HuH-7 (cell line): ENCODE results near the gene KCNT1.

Source experiments
- DNase-seq: peaks from one replicate; pipeline ENCODE4 v3.0.0; 2011; ENCODE audit warnings: low spot score

KCNT1 gene

DNA sequence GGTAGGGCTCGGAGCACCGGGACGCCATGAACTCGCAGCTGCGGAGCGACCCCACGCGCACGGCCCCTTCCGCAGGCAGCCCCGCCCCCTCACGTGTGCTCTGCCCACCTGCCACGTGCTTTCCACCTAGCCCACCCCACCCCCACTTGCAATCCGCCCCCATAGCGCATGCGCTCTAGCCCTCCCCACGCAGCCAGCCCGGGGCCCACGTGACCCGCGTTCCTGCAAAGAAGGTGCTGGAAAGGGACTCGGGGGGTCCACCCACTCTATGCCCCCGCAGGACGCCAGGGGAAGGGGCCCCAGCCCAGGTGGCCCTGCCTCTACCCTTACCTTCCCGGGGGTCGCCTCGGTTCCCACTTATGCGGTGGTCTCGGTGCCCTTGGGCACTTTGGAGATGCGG is 2.5 kb upstream of the KCNT1 start, which contains the start of gene SOHLH1:
Gene SOHLH1, minus strand, starts transcription at position 42 of the 400 bp plus-strand sequence. Its CDS starts 14 bp downstream, at position 28.
- DNase-seq: no peak

DNA sequence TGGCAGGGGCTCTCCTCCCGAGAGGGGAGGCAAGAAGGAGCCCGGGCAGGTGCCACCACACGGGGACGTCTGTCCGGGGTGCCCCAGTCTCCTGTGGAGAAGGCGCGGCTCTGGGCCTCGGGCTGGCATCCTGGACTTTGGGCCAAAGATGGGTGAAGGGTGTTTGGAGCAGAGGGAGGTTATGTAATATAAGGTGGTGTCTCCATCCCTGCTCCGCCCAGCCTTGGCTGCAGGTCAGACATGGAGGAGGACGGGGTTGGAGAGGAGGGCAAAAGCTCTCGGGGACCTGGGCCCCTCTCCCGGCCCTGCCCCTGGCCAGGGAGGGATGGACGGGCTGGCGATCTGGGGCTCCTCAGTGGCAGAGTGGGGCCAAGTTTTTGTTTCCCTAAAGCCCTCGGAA is 1.5 kb upstream of the KCNT1 start:
- no peak for DNase-seq

DNA sequence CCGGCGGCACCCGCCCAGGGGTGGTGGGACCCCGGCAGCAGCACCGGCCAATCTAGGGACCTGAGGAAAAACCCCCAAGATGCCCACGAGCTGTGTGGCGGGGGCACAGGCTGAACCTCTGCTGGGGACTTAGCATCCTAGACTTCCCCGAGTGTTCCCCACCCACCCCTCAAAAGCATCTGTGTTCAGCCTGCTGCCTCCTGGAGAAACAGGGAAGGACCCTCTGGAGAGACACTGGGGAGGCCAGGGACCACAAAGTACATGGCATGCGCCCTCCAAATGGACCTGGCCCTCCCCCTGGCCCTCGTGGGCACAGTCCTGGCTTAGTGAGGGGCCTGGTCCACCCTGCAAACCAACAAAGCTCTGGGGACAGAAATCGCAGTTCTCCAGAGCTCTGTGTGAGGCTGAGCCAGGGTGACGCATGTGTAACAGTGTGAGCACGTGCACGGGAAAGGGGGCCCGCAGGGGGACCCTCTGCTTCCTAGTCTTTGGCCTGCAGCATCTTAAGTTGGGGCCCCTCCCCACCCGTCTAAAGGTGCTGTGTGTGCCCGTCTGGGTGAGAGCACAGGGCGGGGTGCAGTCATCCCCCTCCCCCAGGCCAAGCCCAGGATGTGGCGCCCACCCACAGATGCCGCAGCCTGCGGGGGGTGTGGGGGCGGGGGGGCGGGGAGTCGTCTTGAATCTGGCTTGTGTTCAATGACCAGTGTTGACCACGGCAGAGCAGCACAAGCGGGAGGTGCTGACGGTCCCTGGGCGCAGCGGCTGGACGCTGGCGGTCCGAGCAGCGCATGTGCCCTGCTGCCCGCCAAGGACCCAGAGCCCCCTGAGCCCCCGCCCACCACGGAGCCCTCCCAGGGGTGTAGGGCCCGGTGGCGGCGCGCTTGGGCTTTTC is 672 bp upstream of the KCNT1 start:
- DNase-seq: no peak

DNA sequence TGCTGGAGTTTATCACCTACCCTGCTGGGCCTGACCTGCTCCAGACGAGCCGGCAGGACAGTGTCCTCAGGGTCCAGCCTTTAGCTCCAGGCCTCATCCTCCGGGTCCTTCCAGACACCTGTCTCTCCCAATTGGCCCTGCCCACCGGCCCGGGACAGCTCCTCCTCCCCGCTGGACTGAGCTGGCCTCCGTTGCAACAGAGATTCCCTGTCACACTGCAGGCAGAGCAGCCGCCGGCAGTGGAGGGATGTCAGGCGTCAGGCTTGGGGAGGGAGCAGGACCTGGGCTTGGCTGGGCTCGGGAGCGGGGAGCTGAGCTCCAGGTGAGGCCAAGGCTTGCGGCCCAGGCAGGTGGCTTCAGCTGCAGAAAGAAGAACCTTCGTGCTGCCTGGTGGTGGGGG is 1.7 kb downstream of the KCNT1 start:
- DNase-seq: no peak

DNA sequence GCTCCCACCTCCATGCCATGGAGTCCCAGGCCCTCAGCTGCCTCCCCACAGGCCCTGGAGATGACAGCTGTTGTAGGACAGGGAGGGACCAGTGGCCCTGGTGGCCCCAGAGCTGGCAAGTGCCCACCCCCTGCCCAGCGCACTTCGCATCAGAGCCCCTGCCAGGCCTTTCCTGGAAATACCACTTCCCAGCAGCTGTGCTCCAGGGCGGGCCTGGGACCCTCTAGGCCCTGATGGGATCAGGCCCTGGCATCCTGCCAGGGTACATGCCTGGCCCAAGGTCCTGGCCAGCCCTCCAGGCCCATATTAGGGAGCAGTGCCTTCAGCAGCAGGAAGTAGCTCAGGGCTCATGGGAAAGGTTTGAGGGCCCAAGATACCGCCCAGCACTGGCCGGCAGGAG is 2.5 kb downstream of the KCNT1 start:
- no peak for DNase-seq

DNA sequence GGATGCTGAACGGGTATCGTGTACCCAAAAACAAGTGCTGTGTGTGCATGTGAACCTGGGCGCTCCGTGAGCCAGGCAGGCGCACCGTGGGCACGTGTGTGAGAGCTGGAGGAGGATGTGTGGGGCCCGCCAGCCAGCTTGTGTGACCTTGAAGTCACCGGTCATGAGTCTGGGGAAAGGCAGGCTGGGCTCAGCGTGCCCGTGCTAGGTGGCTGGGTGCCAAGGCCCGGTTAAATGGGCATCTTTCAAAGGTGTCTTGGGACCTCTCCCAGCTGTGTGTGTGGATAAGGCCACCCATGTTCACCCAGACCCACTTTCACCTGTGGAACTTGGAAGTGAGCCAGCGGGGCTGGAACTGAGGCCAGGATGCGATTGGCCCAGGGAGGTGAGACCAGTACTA is 3.4 kb downstream of the KCNT1 start:
- no peak for DNase-seq

DNA sequence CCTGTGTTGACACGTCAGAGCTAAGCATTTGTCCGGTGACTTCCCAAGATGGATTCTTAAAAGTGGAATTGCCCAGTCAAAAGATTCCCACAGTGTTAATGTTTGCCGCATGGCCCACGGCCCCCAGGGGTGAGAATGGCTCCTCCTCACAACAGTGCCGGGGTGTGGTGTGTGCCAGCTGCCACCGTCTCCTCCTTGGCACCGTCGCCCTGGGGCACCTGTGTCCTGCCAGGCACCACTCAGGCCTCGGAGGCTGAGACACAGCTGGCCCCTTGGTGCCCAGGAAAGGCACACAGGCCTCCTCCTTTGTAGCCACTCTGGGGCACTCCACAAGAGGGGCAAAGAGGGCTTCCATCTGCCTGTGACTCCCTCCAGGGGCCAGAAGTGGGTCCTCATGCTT is 4.3 kb downstream of the KCNT1 start:
- DNase-seq: no peak

DNA sequence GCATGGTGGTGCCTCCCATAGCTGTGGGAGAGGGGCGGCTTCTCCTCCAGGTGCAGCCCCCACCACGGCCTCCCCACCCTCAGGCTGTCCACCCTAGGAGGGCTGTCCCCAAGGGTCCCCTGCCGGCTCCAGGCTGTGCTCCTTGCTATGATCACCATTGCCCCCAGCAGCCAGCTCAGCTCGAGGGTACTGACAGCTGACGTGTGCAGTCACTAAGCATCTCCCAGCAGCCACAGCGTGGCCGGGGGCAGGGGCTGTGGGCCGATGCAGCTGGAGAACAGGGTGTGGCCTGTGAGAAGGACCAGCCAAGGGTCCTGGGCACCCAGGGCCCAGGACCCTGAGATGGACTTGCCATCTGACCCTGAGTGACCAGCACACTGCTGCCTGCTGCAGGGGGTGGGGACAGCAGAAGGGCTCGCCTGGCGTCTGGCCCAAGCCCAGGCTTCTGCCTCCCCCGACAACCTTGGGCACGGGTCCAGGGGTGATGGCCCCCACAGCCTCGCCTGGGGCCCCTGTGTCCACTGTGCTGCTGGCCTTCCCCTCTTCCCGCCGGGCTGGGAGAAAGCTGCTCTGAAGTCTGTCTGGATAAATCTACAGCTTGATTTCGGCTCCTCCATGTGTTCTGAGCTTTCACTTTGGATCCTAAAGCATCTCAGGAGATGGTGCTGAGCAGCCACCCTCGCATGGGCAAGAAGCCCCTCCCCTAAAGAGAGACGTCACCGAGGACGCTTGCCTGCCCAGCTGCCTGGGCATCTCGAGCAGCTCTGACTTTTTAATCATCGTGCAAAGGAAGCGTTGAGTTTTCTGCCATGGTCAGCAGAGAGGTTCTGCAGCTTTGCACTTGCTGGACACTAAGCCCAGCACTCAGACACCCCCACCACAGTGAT is 5.5 kb downstream of the KCNT1 start:
- no peak for DNase-seq

DNA sequence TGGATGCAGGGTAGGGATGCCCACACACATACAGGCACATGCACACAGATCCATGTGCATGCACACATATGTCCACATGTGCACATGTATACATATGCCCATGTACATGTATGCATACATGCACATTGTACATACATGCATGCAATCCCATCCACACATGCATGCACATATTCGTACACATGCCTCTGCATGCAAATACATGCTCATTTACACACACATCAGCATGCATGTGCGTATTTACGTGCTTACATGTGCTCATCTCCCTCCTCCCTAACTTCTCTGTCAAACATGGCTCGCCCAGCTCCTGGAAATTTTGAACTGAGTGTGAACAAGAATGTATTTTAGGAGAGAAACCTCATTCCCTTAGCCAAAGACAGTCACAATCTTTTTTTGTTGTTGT is 6.2 kb downstream of the KCNT1 start:
- no peak for DNase-seq

DNA sequence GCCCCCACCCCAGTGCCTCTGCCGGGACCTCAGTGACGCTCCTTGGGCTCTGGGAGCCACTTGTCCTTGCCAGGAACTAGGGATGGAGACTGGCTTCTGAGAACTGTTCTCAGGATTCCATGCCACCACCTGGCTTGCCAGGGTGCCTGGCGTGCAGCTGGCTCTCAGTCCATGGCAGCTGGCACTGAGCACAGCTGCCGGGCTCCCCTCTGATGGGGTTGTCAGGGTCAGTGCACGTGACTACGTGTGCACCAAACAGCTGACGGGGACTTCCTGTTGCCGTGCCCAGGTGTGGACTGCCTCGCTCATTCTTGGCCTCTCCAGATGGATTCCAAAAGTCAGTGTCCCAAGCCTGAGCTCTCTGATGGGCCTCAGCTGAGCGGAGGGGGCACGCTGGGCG is 9.4 kb downstream of the KCNT1 start:
- no peak for DNase-seq

DNA sequence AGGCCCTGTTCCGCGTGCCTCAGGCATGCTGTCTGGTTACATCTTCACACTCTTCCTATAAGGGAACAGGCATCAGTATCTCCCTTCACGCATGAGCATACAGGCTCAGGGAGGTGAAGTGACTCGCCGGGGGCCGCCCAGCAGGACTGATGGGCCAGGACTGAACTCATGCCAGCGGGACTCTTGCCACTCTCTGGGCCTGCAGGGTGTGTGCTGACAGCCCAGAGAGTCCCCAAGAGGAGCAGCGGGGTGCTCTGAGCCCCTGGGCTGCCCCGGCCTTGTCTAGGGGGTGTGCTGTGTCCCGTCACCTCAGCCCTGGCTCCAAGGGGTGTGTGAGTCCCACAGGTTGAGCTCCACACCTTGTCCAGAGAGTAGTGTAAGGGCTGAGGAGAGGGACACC is 9.9 kb downstream of the KCNT1 start:
- DNase-seq: no peak

DNA sequence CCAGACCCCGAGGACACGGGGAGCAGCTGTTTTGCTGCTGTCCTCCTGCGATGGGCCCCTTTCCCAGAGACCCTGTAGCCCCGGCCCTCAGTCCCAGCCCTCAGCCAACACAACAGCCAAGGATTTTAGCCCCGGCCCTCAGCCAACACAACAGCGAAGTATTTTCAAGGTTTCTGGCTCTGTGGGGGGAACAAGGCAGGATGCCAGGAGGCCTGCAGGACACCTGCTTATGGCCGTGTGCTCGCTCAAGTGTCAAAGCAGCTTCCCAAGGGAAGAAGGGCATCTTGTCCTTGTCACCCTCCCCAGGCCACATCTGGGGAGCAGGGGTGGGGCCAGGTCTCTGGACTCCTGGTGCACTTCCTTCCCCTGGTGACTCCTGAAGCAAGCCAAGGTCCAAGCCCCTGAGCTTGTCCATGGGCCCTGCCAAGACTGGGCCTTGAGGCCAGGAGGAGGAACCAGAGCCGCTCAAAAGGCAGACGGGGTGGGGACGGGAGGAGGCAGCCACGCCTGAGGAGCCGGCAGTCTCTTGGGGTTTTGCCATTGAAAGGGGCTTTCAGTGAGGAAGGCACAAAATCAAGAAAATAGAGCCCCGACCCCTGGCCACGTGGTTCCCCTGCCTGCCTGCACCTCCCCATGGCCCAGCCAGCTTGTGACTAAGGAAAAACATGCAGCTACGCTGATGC is 10.8 kb downstream of the KCNT1 start:
- no peak for DNase-seq

DNA sequence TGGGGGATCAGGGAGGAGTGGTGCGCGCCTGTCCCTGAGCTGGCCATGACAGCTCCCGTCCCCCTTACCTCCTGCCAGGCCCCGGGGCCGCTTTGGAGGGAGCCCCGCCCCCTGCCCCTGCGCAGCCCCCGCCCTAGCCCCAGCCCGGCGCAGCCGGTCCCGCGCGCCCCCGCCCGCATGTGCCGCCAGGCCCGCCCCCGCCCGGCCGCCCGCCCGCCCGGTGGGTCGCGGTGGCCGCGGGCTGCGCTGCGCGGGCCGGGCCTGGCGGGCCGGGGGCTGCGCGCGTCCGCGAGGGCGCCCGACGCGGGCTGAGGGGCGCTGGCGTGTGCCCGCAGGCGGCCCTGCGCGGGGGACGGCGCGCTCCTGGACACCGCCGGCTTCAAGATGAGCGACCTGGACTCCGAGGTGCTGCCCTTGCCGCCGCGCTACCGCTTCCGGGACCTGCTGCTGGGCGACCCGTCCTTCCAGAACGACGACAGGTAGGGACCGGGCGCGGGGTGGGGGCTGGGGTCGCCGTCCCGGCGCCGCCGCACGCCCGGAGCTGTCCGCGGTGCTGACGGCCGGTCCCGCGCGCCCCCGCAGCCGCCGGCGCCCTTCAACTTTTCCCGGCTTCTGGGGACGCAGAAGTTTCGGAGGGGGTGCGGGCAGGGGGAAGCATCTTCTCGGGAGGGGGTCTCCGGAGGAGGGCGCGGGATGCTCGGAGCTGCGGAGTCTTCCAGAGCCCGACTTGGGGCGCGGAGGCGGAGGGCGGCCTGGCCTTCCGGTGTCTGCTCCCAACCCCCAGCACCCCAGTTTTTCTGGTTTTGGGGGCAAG is 12.5 kb downstream of the KCNT1 start:
- no peak for DNase-seq

DNA sequence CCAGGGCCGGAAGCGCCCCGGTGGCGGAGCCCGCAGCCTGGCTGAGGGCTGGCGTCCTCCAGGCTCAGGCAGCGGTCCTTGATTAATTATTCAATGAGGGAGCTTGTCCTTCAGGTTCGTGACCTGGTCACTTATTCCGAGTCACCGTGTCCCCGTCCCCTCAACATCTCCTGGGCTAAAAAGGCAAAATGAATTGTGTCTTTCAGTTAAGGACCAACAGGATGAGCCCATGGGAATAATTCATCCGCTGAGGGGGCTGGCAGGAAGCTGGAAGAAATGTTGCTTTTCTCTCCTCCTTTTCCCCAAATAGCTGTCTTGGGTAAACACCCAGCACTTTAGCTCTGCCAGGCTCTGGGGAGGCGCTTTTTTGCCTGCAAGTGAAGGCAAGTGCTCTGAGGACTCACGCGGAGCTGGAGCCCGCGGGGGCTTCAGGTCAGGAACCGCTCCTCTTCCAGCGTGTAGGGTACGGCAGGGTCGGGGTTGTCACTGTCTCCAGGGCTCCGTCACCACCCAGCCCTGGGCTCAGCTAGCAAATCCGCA is 13.1 kb downstream of the KCNT1 start:
- no peak for DNase-seq

DNA sequence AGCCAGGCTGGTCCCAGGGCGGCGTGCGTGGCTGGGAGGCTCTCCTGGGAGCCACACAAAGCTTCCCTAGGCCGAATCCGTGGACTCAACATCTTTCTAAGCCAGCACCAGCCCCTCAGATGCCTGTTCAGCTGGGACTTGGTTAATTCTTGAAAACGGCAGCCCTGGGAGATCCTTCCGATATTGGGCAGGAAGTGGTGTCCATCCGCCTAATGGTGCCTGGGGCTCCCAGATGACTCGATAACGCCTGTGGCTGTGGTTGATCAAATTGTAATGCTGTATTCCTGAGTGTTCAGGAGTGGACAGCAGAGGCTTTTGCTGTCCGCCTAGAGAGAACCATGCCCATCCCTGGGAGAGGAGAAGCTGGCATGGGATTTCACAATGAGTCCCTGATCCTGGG is 14.1 kb downstream of the KCNT1 start:
- no peak for DNase-seq

DNA sequence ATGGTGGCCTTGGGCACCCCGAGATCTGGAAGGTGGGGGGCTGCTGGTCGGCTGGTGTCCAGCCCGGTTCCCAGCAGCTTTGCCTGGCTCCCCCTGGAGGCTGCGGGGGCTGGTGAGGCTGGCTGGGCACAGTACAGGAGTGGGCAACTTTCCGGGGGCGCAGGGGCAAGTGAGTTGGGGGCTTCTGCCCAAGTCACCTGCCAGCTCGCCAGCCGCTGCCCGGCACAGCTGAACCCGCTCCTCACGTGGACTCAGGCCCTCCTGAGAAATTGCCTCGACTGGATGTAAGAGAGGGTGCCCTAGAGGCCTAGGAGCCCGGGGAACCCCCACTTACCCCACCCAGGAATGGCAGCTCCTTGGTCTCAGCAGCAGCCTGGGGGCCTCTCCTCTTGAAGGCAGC is 15.4 kb downstream of the KCNT1 start:
- no peak for DNase-seq

DNA sequence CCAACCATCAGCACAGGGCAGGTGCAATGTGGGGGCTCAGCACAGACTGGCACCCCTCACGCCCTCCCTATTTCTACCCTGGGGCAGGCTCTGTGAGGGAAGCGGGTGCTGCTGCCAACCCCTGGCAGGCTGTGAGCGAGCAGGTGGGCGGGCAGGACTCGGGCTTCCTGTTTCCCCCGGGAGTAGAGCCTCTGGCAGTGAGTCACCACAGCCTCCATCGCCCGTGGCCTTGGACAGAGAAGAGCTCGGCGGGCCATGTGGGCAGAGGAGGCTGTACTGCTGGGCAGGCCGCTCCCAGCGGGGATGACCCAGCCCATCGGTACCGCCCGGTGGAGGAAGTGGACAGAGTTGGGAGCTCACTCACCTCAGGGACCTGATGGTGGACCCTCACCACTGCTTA is 16.6 kb downstream of the KCNT1 start:
- no peak for DNase-seq

DNA sequence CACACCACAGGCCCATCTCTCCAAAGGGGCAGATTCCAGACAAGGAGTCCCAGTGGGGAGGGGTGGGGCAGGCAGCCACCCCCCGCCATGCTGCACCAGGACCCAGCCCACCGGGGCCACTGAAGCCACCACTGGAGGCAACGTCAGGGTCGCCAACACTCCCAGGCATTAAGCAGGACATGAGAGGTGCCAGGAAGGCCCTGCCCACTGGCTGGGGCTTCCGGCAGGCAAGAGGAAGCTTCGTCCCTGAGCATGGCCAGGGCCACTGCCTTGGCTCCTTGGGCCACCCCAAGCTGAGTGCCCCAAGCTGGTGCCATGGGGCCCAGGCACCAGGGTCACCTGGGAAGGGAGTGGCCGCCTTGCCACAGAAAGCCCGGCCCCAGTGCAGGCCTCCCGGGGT is 17.5 kb downstream of the KCNT1 start:
- no peak for DNase-seq

DNA sequence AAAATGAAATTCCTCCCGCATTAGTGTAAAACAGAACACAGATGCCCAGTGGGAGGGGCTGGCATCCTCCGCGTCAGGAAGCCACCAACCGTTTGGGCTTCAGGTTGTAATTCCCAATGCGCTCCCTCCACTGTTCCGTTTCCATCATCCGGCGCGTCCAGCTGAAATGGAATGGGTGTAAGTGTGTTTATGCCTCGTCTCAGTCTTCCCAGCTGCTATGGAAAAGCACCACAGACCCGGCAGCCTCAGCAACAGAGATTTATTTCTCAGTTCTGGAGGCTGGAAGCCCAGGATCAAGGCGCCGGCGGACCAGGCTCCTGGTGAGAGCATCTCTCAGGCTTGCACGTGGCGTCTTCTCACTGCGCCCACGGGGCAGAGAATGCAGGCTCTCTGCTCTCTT is 20.4 kb downstream of the KCNT1 start:
- no peak for DNase-seq

DNA sequence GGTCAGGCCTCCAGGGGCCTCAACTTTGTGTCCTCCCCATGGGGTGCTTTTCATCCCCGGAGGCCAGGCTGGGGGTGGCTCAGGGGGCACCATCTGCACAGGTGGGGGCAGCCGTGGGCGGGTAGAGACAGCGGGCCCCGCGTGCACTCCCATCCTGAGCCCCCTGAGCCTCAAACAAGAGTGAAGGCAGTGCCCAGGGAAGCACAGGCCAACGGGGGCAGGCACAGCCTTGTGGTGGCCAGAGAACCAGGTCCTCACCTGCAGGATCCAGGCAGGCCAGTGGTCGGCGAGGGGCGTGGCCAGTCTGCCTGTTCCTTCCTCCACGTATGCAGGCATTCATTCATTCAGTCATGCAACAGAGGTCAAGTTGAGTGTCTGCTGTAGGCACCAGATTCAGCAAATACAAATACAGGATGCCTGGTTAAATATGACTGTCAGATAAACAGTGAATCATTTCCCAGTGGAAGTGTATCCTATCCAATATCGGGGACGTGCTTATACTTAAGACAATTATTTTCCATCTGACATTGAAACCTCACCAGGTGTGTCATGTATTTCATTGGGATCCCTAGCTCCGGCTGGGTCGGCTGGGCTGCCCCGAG is 22.3 kb downstream of the KCNT1 start:
- DNase-seq: no peak
